Progenitor cell of endocrine pancreas (in vitro differentiated cells): ENCODE results near the gene FKBP1B. TPM values are rescaled to one million over a fixed set of nuclear protein-coding genes. Genes with fewer than 3 reads are reported as not detected.
A peak's percentile ranks its signal among the peaks of the same experiment; 100 is the strongest.
"Not testable (repeated sequence)": the region's sequence is repeated elsewhere in the genome, so short reads cannot be mapped to it uniquely, and the experiment has no call there.

Experiments
- DNase-seq: peaks from one replicate; pipeline ENCODE4 v3.0.0; 2021; ENCODE audit warnings: low spot score; ENCODE audit not compliant: unreplicated experiment
- H3K27ac Mint-ChIP-seq: 2 replicates; pipeline ENCODE4 v1.8.0; 2021; ENCODE audit warnings: mild to moderate bottlenecking, moderate library complexity, mixed read lengths
- H3K27me3 Mint-ChIP-seq: 2 replicates; pipeline ENCODE4 v1.8.0; 2021; ENCODE audit warnings: mixed read lengths
- H3K36me3 Mint-ChIP-seq: 2 replicates; pipeline ENCODE4 v1.8.0; 2022; ENCODE audit warnings: mixed read lengths; ENCODE audit not compliant: insufficient read depth
- H3K4me1 Mint-ChIP-seq: 2 replicates; pipeline ENCODE4 v1.8.0; 2021; ENCODE audit warnings: low read depth, mixed read lengths
- H3K4me3 Mint-ChIP-seq: 2 replicates; pipeline ENCODE4 v1.8.0; 2021; ENCODE audit warnings: low read depth, mild to moderate bottlenecking, moderate library complexity, mixed read lengths
- H3K9me3 Mint-ChIP-seq: 2 replicates; pipeline ENCODE4 v1.8.0; 2021; ENCODE audit warnings: low read depth, mixed read lengths
- total RNA-seq: library from RNA; stranded (reverse); gene quantifications from 2 replicates; pipeline ENCODE4 v1.2.1, GENCODE V29; 2021
- TF ChIP-seq, protein P1 (sequence below): fragments of 200-600 bp; sonication (generic); IDR thresholded peaks from one replicate; pipeline ENCODE4 v1.5.0; 2021; ENCODE audit warnings: antibody characterized with exemption, mild to moderate bottlenecking; ENCODE audit not compliant: unreplicated experiment

FKBP1B gene
- total RNA-seq, 1 donor from 2014 or later = 33.7 TPM

DNA sequence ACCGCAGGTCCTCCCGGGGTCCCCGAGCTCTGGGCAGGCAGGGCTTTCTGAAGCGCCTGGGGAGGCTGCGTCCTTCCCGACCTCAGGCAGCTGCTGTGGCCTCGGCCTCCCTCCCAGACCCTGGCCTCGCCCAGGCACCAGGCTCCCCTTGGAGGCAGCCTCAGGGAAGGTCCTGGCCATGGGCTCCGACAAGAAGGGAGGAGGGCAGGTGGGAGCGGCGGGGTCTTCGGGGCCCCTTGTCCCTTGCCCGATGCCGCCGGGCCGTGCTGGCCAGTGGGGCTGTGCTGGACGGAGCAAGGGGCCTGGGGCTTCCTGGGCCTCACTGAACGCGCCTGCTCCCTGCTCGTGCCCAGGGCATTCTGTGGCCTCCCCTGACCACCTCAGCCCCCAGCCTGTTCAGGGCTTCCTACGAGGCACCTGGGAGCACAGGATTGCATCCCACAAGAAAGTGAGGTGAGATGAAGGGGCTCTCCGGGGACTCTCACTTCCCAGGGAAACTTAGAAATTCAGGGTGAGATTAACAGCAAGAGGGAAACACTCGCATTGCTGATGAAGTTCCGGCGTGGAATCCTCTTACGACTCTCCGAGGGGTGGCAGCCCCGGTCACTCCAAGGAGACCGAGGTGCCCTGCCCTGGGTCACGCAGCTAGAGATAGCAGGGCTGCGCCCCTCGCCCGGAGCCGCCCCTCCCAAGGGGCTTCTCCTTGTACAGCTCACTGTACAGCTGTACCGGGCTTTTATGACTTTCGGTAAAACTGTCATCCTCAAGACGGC lies 38.9 kb upstream of the FKBP1B start:
- Mint-ChIP-seq H3K4me1 (peaks cover 6% of the 10 kb centered on the region), H3K27ac (no peak overlapping the region), H3K27me3 (peaks cover 36% of the 10 kb centered on the region), H3K9me3 (no peaks in the 10 kb centered on the region), H3K4me3 (no peak overlapping the region), H3K36me3 (no peaks in the 10 kb centered on the region)
- no peak for DNase-seq
- TF ChIP-seq, protein P1, sequence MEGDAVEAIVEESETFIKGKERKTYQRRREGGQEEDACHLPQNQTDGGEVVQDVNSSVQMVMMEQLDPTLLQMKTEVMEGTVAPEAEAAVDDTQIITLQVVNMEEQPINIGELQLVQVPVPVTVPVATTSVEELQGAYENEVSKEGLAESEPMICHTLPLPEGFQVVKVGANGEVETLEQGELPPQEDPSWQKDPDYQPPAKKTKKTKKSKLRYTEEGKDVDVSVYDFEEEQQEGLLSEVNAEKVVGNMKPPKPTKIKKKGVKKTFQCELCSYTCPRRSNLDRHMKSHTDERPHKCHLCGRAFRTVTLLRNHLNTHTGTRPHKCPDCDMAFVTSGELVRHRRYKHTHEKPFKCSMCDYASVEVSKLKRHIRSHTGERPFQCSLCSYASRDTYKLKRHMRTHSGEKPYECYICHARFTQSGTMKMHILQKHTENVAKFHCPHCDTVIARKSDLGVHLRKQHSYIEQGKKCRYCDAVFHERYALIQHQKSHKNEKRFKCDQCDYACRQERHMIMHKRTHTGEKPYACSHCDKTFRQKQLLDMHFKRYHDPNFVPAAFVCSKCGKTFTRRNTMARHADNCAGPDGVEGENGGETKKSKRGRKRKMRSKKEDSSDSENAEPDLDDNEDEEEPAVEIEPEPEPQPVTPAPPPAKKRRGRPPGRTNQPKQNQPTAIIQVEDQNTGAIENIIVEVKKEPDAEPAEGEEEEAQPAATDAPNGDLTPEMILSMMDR = no peak

DNA sequence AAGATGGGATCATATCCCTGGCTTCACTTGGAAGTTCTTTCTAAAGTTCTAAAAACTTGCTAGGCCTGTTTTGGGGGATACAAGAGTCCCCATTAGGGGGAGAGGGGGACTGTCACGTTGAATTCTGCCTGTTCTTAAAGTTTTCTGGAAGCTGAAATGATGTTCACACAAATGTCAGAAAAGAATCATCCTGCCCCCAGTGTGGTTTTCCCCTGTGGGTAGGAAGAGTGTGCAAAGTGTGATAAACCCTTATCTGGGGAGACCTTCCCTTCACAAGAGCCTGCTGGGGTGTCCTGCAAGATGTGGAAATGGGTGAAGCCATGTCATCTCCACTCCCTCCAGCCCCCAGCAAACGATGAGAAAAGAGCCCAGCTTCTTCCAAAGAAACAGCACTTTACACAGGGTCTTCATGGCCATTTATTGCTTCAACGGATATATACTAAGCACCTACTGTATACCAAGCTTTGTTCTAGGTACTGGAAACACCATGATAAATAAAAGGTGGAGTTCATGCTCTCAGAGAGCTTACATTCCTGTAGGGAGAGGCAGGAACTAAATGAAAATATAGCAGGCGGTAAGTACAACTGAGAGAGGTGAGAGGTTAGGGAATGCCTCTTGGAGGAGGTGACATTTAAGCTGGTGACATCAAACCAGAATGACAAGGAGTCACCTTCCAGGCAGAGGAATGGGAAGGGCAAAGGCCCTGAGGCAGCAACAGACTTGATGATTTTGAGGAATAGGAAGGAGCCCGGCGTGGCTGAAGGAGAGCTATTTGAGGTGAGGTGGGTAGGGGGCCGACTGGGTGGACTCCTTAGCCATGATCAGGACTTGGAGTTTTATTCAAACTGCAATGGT lies 38.1 kb upstream of the FKBP1B start:
- TF ChIP-seq, protein P1 = no peak
- Mint-ChIP-seq H3K4me3 (peak overlapping the region; percentile 22), H3K27me3 (peaks cover 36% of the 10 kb centered on the region), H3K36me3 (no peaks in the 10 kb centered on the region), H3K9me3 (no peaks in the 10 kb centered on the region), H3K4me1 (peaks cover 6% of the 10 kb centered on the region), H3K27ac (no peak overlapping the region)
- DNase-seq = no peak

DNA sequence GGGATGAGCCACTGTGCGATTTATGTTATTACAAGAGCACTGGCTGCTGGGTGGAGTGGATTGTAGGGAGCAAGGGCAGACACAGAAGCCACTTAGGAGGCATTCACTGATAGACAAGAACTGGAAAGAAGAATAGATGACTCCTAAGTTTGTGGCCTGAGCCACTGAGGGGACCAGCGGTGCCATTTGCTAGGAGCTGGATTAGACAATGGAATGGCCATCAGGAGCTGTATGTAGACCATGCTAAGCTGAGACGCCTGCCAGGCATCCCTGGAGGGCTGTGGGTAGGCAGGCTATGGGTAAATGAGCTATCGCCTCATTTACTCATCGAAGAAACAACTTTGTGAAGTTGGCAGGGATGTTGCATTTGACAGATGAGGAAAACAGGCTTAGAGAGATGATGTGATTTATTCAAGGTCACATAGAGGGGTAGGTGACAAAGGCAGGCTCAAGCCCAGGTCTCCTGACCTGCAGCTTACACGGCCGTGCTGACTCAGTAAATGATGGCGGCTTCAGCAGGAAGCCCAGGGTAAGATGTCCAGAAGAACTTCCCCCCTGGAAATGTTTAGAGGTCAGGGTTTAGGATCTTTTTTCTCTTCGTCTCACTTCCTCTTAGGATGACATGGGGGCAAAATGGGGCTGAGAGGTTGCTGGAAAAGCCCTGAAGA lies 36.9 kb upstream of the FKBP1B start:
- peaks cover 6% of the 10 kb centered on the region for H3K4me1 Mint-ChIP-seq
- H3K9me3 Mint-ChIP-seq = no peaks in the 10 kb centered on the region
- no peak for DNase-seq
- no peaks in the 10 kb centered on the region for H3K36me3 Mint-ChIP-seq
- H3K27me3 Mint-ChIP-seq = peaks cover 36% of the 10 kb centered on the region
- TF ChIP-seq, protein P1 = no peak
- H3K4me3 Mint-ChIP-seq = no peak overlapping the region
- H3K27ac Mint-ChIP-seq = no peak overlapping the region

DNA sequence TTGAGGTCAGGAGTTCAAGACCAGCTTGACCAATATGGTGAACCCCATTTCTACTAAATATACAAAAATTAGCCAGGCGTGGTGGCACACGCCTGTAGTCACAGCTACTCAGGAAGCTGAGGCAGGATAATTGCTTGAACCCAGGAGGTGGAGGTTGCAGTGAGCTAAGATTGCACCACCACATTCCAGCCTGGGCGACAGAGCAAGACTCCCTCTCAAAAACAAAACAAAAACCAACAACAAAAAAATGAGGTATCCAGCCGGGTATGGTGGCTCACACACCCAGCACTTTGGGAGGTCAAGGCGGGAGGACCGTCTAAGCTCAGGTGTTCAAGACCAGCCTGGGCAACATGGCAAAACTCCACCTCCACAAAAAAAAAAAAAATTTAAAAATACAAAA lies 34.6 kb upstream of the FKBP1B start:
- not testable (repeated sequence) for H3K27ac Mint-ChIP-seq, H3K4me1 Mint-ChIP-seq, DNase-seq, H3K36me3 Mint-ChIP-seq, H3K9me3 Mint-ChIP-seq, H3K4me3 Mint-ChIP-seq
- peaks cover 20% of the 10 kb centered on the region for H3K27me3 Mint-ChIP-seq

DNA sequence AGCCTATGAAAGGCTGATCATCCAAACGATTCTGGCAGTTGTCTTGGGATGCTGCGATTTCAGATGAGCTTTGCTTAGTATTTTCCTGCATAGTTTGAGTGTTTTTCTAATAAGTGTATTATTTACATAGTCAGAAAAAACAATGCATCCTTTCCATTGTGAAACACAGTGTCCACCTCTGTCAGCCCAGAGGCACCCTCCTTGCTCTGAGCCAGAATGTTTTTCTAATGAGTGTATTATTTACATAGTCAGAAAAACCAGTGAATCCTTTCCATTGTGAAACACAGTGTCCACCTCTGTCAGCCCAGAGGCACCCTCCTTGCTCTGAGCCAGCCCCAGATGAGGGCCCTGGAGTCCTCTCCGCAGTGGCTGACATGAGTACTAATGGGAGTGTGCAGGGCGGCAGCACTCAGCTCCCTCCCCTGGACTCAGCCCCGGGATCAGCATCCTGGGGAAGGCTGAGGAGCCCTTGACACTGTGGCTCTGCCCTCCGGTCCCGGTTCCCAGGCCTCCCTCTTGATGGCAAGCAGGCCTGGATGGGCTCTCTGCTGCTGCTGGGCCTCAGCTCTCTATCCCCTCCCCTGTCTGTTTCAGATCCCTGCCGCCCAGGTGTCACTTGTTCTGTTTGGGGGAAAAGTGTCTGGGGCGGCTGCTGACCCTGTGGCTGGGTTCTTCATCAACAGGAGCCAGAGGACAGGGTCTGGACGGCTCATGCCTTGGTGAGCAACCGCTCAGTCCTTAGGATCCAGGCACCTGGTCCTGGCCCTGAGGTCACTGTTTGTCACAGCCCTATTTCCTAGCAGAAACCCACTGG lies 33.8 kb upstream of the FKBP1B start:
- H3K4me3 Mint-ChIP-seq = no peak overlapping the region
- DNase-seq = no peak
- peaks cover 18% of the 10 kb centered on the region for H3K27me3 Mint-ChIP-seq
- H3K4me1 Mint-ChIP-seq = no peaks in the 10 kb centered on the region
- no peaks in the 10 kb centered on the region for H3K36me3 Mint-ChIP-seq
- TF ChIP-seq, protein P1 = no peak
- H3K9me3 Mint-ChIP-seq = no peaks in the 10 kb centered on the region
- no peak overlapping the region for H3K27ac Mint-ChIP-seq
